ENCODE data around the gene S100P.
"Not testable (repeated sequence)": the region's sequence is repeated elsewhere in the genome, so short reads cannot be mapped to it uniquely, and the experiment has no call there.

Gene S100P

GRCh38 chr4:6693231-6694176 lies at the start of gene S100P:
TSS of gene S100P (plus strand) at chr4:6693878. CDS start at chr4:6693933, 55 bp downstream.
- TF ChIP-seq CTCF (IDR thresholded peaks at IDR 0.05; ENCODE audit: low read depth, low read length) = no peak
- DNase-seq (ENCODE audit: low read depth, low spot score) = no peak
- H3K4me3 ChIP-seq (ENCODE audit: low read depth, low read length) = no peak within 1 kb of the TSS
- in situ Hi-C loops (cut with HindIII; ENCODE audit: low sequenced_read_pairs) = no loop called here

- H3K4me3 ChIP-seq (ENCODE audit: low read depth, low read length) = no peak overlapping the region
- no peak for DNase-seq (ENCODE audit: low read depth, low spot score)
- TF ChIP-seq CTCF (IDR thresholded peaks at IDR 0.05; ENCODE audit: low read depth, low read length) = no peak
- in situ Hi-C loops (cut with HindIII; ENCODE audit: low sequenced_read_pairs) = no loop called here
Measured at GRCh38 chr4:6644792-6645530, 48.7 kb upstream of the S100P start.

GRCh38 chr4:6647169-6647568 lies 46.5 kb upstream of the S100P start:
- TF ChIP-seq CTCF (IDR thresholded peaks at IDR 0.05; ENCODE audit: low read depth, low read length) = no peak
- DNase-seq (ENCODE audit: low read depth, low spot score) = no peak
- H3K4me3 ChIP-seq (ENCODE audit: low read depth, low read length) = no peak overlapping the region
- in situ Hi-C loops (cut with HindIII; ENCODE audit: low sequenced_read_pairs) = no loop called here

- TF ChIP-seq CTCF (IDR thresholded peaks at IDR 0.05; ENCODE audit: low read depth, low read length) = no peak
- no peak overlapping the region for H3K4me3 ChIP-seq (ENCODE audit: low read depth, low read length)
- DNase-seq (ENCODE audit: low read depth, low spot score) = no peak
- in situ Hi-C loops (cut with HindIII; ENCODE audit: low sequenced_read_pairs) = no loop called here
Measured at GRCh38 chr4:6647582-6648230, 46.0 kb upstream of the S100P start.

GRCh38 chr4:6649216-6649615 lies 44.5 kb upstream of the S100P start:
- H3K4me3 ChIP-seq (ENCODE audit: low read depth, low read length) = no peak overlapping the region
- DNase-seq (ENCODE audit: low read depth, low spot score) = no peak
- in situ Hi-C loops (cut with HindIII; ENCODE audit: low sequenced_read_pairs) = no loop called here
- TF ChIP-seq CTCF (IDR thresholded peaks at IDR 0.05; ENCODE audit: low read depth, low read length) = no peak

DNA sequence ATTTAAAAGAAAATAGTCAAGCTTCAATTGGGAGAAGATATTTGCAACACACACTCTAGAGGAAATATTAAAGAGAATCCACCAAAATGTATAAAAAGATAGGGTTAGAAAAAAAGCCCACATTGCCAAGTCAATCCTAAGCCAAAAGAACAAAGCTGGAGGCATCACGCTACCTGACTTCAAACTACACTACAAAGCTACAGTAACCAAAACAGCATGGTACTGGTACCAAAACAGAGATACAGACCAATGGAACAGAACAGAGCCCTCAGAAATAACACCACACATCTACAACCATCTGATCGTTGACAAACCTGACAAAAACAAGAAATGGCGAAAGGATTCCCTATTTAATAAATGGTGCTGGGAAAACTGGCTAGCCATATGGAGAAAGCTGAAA lies 39.5 kb upstream of the S100P start:
- H3K4me3 ChIP-seq (ENCODE audit: low read depth, low read length); DNase-seq (ENCODE audit: low read depth, low spot score); in situ Hi-C loops (cut with HindIII; ENCODE audit: low sequenced_read_pairs): not testable (repeated sequence)

DNA sequence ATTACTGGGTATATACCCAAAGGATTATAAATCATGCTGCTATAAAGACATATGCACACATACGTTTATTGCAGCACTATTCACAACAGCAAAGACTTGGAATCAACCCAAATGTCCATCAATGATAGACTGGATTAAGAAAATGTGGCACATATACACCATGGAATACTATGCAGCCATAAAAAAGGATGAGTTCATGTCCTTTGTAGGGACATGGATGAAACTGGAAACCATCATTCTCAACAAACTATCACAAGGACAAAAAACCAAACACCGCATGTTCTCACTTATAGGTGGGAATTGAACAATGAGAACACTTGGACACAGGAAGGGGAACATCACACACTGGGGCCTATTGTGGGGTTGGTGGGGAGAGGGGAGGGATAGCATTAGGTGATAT lies 38.4 kb upstream of the S100P start:
- in situ Hi-C loops (cut with HindIII; ENCODE audit: low sequenced_read_pairs); DNase-seq (ENCODE audit: low read depth, low spot score); H3K4me3 ChIP-seq (ENCODE audit: low read depth, low read length): not testable (repeated sequence)

Data from astrocyte of the spinal cord (primary cell).